Ovary (tissue), 9 donors: ENCODE results near the gene LRRC15. TPM values are rescaled to one million over a fixed set of nuclear protein-coding genes. Genes with fewer than 3 reads are reported as not detected.
A peak's percentile ranks its signal among the peaks of the same experiment; 100 is the strongest.

ENCODE experiments used
- DNase-seq, 5 donors: peaks; one replicate each; pipeline ENCODE4 v3.0.0-alpha.2; 2019 to 2020
- H3K27ac ChIP-seq, 2 donors: fragments of 200-600 bp; one replicate each; pipeline versions ENCODE4 v1.5.1 to v1.8.0; 2019 to 2022
- H3K27me3 ChIP-seq: fragments of 200-600 bp; one replicate; pipeline ENCODE4 v1.8.0; 2022
- H3K36me3 ChIP-seq: fragments of 200-600 bp; sonication (generic); one replicate; pipeline ENCODE4 v1.5.1; 2019
- H3K4me1 ChIP-seq: one replicate; pipeline ENCODE4 v1.8.1; 2013; ENCODE audit warnings: mild to moderate bottlenecking, moderate library complexity; ENCODE audit not compliant: insufficient read depth
- H3K4me3 ChIP-seq: fragments of 200-600 bp; sonication (generic); one replicate; pipeline ENCODE4 v1.5.1; 2017
- H3K9me3 ChIP-seq, 2 donors: fragments of 200-600 bp in 1 of 2; sonication (generic) in 1 of 2; one replicate each; pipeline versions ENCODE4 v1.5.1 to v1.8.1; 2013 to 2019; ENCODE audit warnings: mild to moderate bottlenecking in 1 of 2, moderate library complexity in 1 of 2
- CTCF ChIP-seq, 3 donors: fragments of 450-650 bp in 2 of 3; fragments of 200-600 bp in 1 of 3; IDR thresholded peaks; one replicate each; pipeline versions ENCODE4 v1.5.1 to v1.8.0; 2016 to 2022; ENCODE audit warnings: antibody characterized with exemption in 3 of 3, mild to moderate bottlenecking in 1 of 3
- EP300 ChIP-seq: sonication (generic); formaldehyde crosslinking; IDR thresholded peaks from one replicate; pipeline ENCODE4 v1.6.1; 2017; ENCODE audit warnings: antibody characterized with exemption
- POLR2A ChIP-seq: fragments of 450-650 bp; IDR thresholded peaks from one replicate; pipeline ENCODE4 v1.6.1; 2017; ENCODE audit warnings: antibody characterized with exemption, mild to moderate bottlenecking, moderate library complexity
- WGBS, 3 donors: extraction: QIAGEN DNeasy Blood & Tissue Kit in 1 of 3; methylation state at CpG; one replicate each; pipeline versions ENCODE4 v1.1.5 to v1.1.7; 2013 to 2017; 5-methylcytosine and 5-hydroxymethylcytosine counted together
- intact Hi-C, 4 donors: fragments of 100-400 bp; cut with DNase I; formaldehyde crosslinking; loops; one replicate each; pipeline versions ENCODE4 v1.11.0 to v1.15.1; 2022 to 2023
- polyA plus RNA-seq, 2 donors: library from polyadenylated mRNA; stranded (reverse); fragments of 200-250 nt in 1 of 2; fragments of 350-450 nt in 1 of 2; fragmentation: Illumina TruSeq in 1 of 2; extraction: RNeasy Lipid Tissue Mini Kit (QIAGEN cat#74804) in 1 of 2; gene quantifications; one replicate each; pipeline ENCODE4 v1.2.3, GENCODE V29; 2013 to 2014
- total RNA-seq, 7 donors: library from RNA; depleted of rRNA in 2 of 7; stranded (reverse); fragments of >200 nt in 2 of 7; fragmentation: NEBNext Ultra II Directional in 3 of 7; extraction: Animal tissue kit (Norgen Biotek cat#: 25700) in 3 of 7; gene quantifications; one replicate each; pipeline versions ENCODE4 v1.1.0 to v1.2.4, GENCODE V29; 2016 to 2023
- donor health status: DM: no; HTN: no; CAD: no; lungs with moderate emphysema.
- donor health status: DM: no; HTN: no; CAD: no.
- donor health status: Bipolar disorder and iron deficiency.
- donor health status: DM: yes; HTN: yes; CAD: no.
- donor health status: DM: no; HTN: no; CAD: no.
- donor health status: DM: yes; HTN: yes; CAD: no.

LRRC15 gene
- total and polyA plus RNA-seq, 9 donors, result 0.05 to 2.5 (median 0.19) TPM; not detected in 1

DNA sequence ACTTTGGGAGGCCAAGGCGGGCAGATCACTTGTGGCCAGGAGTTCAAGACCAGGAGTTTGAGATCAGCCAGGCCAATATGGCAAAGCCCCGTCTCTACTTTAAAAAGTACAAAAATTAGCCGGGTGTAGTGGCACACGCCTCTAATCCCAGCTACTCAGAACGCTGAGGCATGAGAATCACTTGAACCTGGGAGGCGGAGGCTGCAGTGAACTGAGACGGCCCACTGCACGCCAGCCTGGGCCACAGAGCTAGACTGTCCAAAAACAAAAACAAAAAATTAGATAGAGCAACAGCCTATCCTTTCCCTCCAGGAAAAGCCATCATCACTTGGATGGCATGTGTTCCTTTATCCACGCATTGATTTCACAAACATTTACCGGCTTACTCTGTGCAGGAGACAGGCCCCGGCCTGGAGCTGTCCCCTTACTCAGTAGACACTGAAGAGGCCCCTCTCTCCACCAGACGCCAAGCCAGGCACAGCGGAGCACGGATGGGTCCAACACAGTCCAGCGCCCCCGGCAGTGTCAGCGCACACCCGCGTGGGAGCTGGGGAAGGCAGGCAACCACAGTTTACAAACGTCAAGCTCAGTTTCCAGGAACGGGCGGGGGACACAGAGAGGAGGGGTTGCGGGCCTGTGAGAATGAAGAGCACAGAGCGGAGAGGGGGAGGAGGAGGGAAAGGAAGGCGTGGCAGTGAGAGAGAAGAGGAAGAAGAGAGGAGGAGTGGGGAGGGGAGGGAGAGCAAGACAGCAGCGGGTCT lies 26.4 kb upstream of the LRRC15 start:
- intact Hi-C loops, result loop anchor here in 1 of 4 donors (5.0 kb wide), 1 partner anchor 59 kb away; no protein-coding TSS in a partner anchor
- WGBS, 3 donors, result 15 to 22% (median 19%) methylated on average over 26 of the region's 26 CpGs

DNA sequence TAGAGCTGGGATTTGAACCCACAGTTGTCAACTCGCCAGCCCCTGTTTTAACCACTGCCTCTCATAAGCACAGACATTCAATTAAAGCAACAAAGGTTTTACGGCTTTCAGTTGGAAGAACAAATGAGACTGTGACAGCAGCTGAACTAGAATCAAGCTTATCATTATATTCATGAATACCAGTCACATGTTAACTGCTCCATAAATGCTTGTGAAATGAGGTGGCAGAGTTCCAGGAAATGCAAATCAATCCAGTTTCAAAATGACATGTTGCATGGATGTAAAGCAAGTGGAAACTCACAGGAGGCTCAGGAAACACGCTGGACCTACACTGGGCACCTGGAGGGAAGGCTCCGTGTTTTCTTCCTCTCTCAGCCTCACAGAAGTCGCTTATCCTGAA lies 25.7 kb upstream of the LRRC15 start:
- Histone ChIP-seq H3K36me3 (no peaks in the 10 kb centered on the region), H3K4me3 (no peak overlapping the region), H3K27me3 (no peaks in the 10 kb centered on the region), H3K27ac (no peak overlapping the region), H3K4me1 (peaks cover 1% of the 10 kb centered on the region), H3K9me3 (no peaks in the 10 kb centered on the region)
- TF ChIP-seq EP300, result no peak
- no peak for TF ChIP-seq CTCF (IDR thresholded peaks at IDR 0.05)
- TF ChIP-seq POLR2A, result no peak
- 92 to 97% (median 95%) methylated on average over 5 of the region's 5 CpGs for WGBS, 3 donors
- no peak for DNase-seq
- intact Hi-C loops, result loop anchor here in 1 of 4 donors (5.0 kb wide), 1 partner anchor 58 kb away; no protein-coding TSS in a partner anchor

More for the DNA sequence above, 26.4 kb upstream of the LRRC15 start:
- no peaks in the 10 kb centered on the region for H3K27me3 ChIP-seq
- peak; percentile 45 to 80 (median 77) for DNase-seq
- H3K9me3 ChIP-seq, result no peaks in the 10 kb centered on the region
- H3K36me3 ChIP-seq, result no peaks in the 10 kb centered on the region
- peaks cover 1% of the 10 kb centered on the region for H3K4me1 ChIP-seq
- no peak overlapping the region for H3K4me3 ChIP-seq
- peak overlapping the region in 1 of 2 donors; percentile 54 for H3K27ac ChIP-seq
- TF ChIP-seq EP300 (no peak), POLR2A (no peak), CTCF (IDR thresholded peaks at IDR 0.05) (no peak)

DNA sequence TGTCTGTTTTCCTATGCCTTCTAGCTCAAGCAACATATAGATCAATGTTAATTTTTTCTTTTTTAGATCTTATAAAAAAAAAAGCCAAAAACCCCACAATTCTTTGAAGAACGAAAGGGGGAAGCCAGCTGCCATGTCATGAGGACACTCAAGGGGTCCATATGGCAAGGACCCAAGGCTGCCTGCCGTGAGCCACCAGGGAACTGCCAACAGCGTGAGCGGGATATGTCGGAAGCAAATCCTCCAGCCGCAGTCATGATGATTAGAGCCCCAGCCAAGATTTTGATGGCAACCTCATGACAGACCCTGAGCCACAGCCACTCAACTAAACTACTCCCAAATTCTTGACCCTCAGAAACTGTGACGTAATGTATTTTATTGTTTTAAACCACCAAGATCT lies 23.0 kb upstream of the LRRC15 start:
- peaks cover 1% of the 10 kb centered on the region for H3K4me1 ChIP-seq
- 93 to 96% (median 95%) methylated on average over 7 of the region's 7 CpGs for WGBS, 3 donors
- no peak for DNase-seq
- no peaks in the 10 kb centered on the region for H3K27me3 ChIP-seq
- intact Hi-C loops, result no loop called here
- no peak overlapping the region for H3K27ac ChIP-seq
- TF ChIP-seq EP300, result no peak
- no peak for TF ChIP-seq POLR2A
- no peak for TF ChIP-seq CTCF (IDR thresholded peaks at IDR 0.05)
- H3K4me3 ChIP-seq, result no peak overlapping the region
- no peaks in the 10 kb centered on the region for H3K9me3 ChIP-seq
- no peaks in the 10 kb centered on the region for H3K36me3 ChIP-seq

- no peak overlapping the region for H3K4me3 ChIP-seq
- TF ChIP-seq EP300, result no peak
- no peak for TF ChIP-seq CTCF (IDR thresholded peaks at IDR 0.05)
- TF ChIP-seq POLR2A, result no peak
- no peaks in the 10 kb centered on the region for H3K4me1 ChIP-seq
- DNase-seq, result no peak
- intact Hi-C loops, result no loop called here
- H3K9me3 ChIP-seq, result no peaks in the 10 kb centered on the region
- no peaks in the 10 kb centered on the region for H3K36me3 ChIP-seq
- no peak overlapping the region for H3K27ac ChIP-seq
- H3K27me3 ChIP-seq, result no peaks in the 10 kb centered on the region
Measured at GRCh38 chr3:194390835-194391234, 21.3 kb upstream of the LRRC15 start.
